ENCODE measurements around the gene KIAA0232.
"Not testable (repeated sequence)": the region's sequence is repeated elsewhere in the genome, so short reads cannot be mapped to it uniquely, and the experiment has no call there.

Gene KIAA0232

DNA sequence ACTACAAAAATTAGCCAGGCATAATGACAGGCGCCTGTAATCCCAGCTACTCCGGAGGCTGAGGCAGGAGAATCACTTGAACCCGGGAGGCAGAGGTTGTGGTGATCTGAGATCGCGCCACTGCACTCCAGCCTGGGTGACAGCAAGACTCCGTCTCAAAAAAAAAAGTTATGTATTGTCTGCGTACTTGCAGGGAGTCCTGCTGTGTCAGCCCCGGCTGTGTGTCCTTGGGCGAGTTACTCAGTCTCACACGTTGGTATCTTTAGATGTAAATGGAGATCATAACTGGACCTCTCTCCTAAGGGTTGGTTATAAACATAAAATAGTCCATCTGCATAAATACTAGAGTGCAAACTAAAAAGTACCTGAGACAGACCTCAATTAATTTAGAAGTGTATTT is 104.4 kb downstream of the KIAA0232 start:
- DNase-seq (ENCODE audit: low spot score): no peak

- peak; percentile 39 for DNase-seq (ENCODE audit: low spot score)
Observed at GRCh38 chr4:6887591-6888371, 105.3 kb downstream of the KIAA0232 start.

GRCh38 chr4:6888506-6889071 is 106.1 kb downstream of the KIAA0232 start:
- no peak for DNase-seq (ENCODE audit: low spot score)

- DNase-seq (ENCODE audit: low spot score): no peak
Observed at GRCh38 chr4:6889101-6889735, 106.7 kb downstream of the KIAA0232 start.

DNA sequence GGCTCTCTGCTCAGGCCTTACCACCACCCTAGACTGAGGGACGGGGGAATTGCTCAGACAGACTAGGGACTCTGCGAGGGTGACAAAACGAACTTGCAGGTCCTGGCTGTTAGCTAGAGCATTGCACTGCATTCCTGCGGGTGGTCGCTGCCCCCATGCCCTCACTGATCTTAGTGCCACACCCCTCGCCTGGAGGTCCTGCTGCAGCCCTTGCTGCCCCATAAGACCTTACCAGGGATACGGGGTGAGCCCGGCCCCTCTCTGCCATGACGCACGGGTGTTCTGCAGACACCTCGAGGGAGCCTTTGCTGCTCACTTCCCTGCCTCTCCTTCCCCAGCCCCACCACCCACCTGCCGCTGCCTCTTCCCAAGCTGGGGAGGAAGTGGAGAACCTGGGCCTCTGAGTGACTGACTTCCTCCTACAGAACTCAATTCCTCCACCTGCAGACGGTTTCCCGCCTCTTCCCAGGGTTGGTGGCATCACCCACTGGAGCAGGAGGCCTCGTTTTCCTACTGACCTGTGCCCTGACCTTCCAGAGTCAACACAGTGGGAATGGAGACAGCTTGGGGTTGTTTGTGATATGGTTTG is 107.3 kb downstream of the KIAA0232 start:
- DNase-seq (ENCODE audit: low spot score): no peak

- DNase-seq (ENCODE audit: low spot score): no peak
Observed at GRCh38 chr4:6890358-6890757, 107.8 kb downstream of the KIAA0232 start.

DNA sequence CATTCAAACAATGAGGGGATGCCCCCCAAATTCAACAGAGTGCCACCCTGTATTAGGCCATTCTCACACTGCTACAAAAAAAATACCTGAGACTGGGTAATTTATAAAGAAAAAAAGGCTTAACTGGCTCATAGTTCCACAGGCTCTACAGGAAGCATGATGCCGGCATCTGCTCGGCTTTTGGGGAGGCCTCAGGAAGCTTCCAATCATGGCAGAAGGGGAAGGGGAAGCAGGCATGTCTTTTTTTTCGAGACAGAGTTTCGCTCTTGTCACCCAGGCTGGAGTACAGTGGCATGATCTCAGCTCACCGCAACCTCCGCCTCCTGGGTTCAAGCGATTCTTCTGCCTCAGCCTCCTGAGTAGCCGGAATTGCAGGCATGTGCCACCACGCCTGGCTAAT is 108.4 kb downstream of the KIAA0232 start:
- not testable (repeated sequence) for DNase-seq (ENCODE audit: low spot score)

- DNase-seq (ENCODE audit: low spot score): no peak
Observed at GRCh38 chr4:6891436-6892170, 109.1 kb downstream of the KIAA0232 start.

- peak; percentile 61 for DNase-seq (ENCODE audit: low spot score)
Observed at GRCh38 chr4:6892190-6892908, 109.8 kb downstream of the KIAA0232 start.

- no peak for DNase-seq (ENCODE audit: low spot score)
Observed at GRCh38 chr4:6892909-6893202, 110.3 kb downstream of the KIAA0232 start.

GRCh38 chr4:6893449-6894085 is 111.0 kb downstream of the KIAA0232 start:
- DNase-seq (ENCODE audit: low spot score): no peak

DNA sequence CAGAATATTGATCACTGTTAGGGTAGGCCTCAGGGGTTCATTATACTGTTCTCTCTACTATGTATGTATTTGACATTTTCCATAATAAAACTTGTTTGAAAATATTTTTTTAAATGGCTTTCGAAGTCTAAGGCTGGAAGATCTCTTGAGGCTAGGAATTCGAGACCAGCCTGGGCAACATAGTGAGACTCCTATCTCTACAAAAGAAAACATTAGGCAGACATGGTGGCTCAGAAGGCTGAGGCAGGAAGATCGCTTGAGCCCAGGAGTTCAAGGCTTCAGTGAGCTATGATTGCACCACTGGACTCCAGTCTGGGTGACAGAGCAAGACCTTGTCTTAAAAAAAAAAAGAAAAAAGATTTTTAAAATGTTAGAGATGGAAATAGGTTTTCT is 111.6 kb downstream of the KIAA0232 start:
- no peak for DNase-seq (ENCODE audit: low spot score)

- DNase-seq (ENCODE audit: low spot score): no peak
Observed at GRCh38 chr4:6894528-6895498, 112.3 kb downstream of the KIAA0232 start.

DNA sequence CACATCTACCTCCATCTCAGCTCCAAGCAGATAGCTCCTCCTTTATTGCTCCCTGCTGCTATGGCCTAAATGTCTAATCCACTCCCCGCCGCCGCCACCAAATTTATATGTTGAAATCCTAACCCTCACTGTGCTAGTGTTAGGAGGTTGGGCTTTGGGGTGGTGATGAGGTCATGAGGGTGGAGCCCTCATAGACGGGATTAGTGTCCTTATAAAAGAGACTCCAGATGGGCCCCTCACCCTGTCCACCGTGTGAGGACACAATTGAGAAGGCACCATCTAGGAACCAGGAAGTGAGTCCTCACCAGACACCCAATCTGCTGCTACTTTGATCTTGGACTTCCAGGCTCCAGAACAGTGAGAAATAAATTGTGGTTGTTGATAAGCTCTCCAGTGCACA is 113.5 kb downstream of the KIAA0232 start:
- no peak for DNase-seq (ENCODE audit: low spot score)

GRCh38 chr4:6898763-6899162 is 116.2 kb downstream of the KIAA0232 start:
- no peak for DNase-seq (ENCODE audit: low spot score)

GRCh38 chr4:6900181-6900812 is 117.8 kb downstream of the KIAA0232 start:
- DNase-seq (ENCODE audit: low spot score): no peak

DNA sequence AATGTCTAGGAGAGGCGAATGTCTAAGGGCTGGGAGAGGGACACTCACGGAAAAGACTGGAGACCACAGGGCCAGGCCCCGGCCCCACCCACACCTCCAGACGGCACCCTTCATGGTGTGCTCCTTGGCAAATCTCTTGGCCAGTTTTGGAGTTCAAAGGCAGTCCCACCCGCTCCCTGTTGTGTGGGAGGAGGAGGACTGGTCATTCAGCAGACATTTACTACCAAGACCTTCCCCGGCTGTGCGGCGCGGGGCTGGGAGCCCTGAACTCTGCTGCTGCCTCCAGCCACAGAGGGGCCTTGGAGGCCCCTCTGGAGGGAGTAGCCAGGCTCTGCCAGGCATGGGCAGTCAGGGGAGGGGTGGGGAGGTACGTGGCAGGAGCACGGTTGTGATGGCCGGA is 118.4 kb downstream of the KIAA0232 start:
- no peak for DNase-seq (ENCODE audit: low spot score)

DNA sequence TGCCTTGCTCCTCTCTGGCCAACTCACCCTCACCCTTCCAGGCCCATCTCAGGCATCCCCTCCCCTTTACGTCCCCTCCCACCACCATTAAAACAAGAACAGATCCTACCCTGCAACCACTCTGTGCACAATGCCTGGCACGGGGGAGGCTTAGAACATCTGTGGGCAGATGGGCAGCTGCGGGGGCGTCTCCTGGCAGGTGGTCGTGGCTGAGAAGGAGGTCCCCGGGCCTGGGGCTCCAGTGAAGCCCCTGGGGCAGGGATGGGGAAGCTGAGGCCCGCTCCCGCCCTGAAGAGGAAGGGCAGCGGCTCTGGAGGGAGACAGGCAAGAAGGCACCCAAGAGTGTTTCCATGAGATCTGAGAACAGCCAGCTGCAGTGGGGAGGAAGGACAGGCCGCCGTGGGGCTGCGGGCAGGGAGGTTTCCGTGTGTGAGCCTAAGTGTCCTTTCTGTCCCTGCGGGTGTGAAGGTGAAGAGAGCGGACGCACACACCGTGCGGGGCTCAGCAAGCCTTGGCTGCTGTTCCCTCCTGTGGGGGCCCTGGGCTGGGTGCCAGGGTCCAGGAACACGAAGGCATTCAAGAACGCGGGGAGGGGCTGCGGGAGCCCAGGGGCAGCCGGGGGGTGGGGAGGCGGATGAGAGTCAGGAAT is 119.3 kb downstream of the KIAA0232 start:
- no peak for DNase-seq (ENCODE audit: low spot score)

All from Ammon's horn (tissue), 1 donor.